Adrenal gland (tissue), 5 donors: ENCODE results near the gene RPRD1B.

Source experiments
- CTCF ChIP-seq, 6 experiments: fragments of 450-650 bp in 4 of 6; fragments of 200-600 bp in 2 of 6; sonication (generic) in 1 of 6; IDR thresholded peaks; 1 replicate in 5 of 6; 2 replicates in 1 of 6; pipeline versions ENCODE4 v1.5.1 to v1.8.0; 2016 to 2021; ENCODE audit warnings: antibody characterized with exemption in 6 of 6, mild to moderate bottlenecking in 2 of 6, moderate library complexity in 1 of 6
- POLR2A ChIP-seq, 2 donors: fragments of 450-650 bp; IDR thresholded peaks; one replicate each; pipeline ENCODE4 v1.6.1; 2017; ENCODE audit warnings: antibody characterized with exemption in 2 of 2, mild to moderate bottlenecking in 2 of 2, moderate library complexity in 1 of 2
- donor health status: DM: no; HTN: no; CAD: no.

GRCh38 chr20:38034108-38034649 lies 633 bp downstream of the RPRD1B start:
- no peak for TF ChIP-seq POLR2A (IDR thresholded peaks at IDR 0.05)
- TF ChIP-seq CTCF (IDR thresholded peaks at IDR 0.05): no peak
